Kidney (tissue), 14 donors: ENCODE results near the gene FASTK. TPM values are rescaled to one million over a fixed set of nuclear protein-coding genes. Genes with fewer than 3 reads are reported as not detected.

Source experiments
- DNase-seq, 5 donors: peaks; one replicate each; pipeline ENCODE4 v3.0.0-alpha.2; 2013 to 2020
- FAIRE-seq: peaks from 2 replicates; lab custom pipeline; 2012; peaks lifted over from hg19 to GRCh38; lab: Jason Lieb, UNC
- H3K27ac ChIP-seq, 2 donors: one replicate each; pipeline ENCODE4 v1.7.0; 2013; ENCODE audit warnings: low read depth in 2 of 2, low read length in 2 of 2, inconsistent platforms in 1 of 2
- H3K27me3 ChIP-seq: one replicate; pipeline ENCODE4 v1.7.1; 2013; ENCODE audit warnings: low read length, inconsistent platforms; ENCODE audit not compliant: control insufficient read depth, insufficient read depth
- H3K36me3 ChIP-seq, 3 donors: one replicate each; pipeline versions ENCODE4 v1.7.0 to v1.7.1; 2013; ENCODE audit warnings: low read length in 3 of 3, control low read depth in 1 of 3, inconsistent platforms in 1 of 3; ENCODE audit not compliant: insufficient read depth in 3 of 3, control insufficient read depth in 2 of 3
- H3K4me1 ChIP-seq, 3 donors: one replicate each; pipeline versions ENCODE4 v1.7.0 to v1.7.1; 2013; ENCODE audit warnings: low read length in 3 of 3, inconsistent platforms in 1 of 3, low read depth in 1 of 3; ENCODE audit not compliant: control insufficient read depth in 2 of 3, insufficient read depth in 2 of 3
- H3K4me3 ChIP-seq, 3 donors: one replicate each; pipeline versions ENCODE4 v1.7.0 to v1.8.1; 2013; ENCODE audit warnings: low read length in 3 of 3, control low read depth in 1 of 3, inconsistent platforms in 1 of 3
- H3K9ac ChIP-seq, 3 donors: one replicate each; pipeline versions ENCODE4 v1.7.0 to v1.7.1; 2013; ENCODE audit warnings: low read length in 3 of 3, control low read depth in 1 of 3, inconsistent platforms in 1 of 3
- H3K9me3 ChIP-seq, 3 donors: one replicate each; pipeline versions ENCODE4 v1.7.0 to v1.7.1; 2013; ENCODE audit warnings: low read length in 3 of 3, control low read depth in 1 of 3, inconsistent platforms in 1 of 3; ENCODE audit not compliant: control insufficient read depth in 2 of 3, insufficient read depth in 1 of 3
- intact Hi-C: fragments of 100-400 bp; cut with DNase I; formaldehyde crosslinking; loops from one replicate; pipeline ENCODE4 v1.11.1; 2022
- polyA plus RNA-seq: library from polyadenylated mRNA; stranded (reverse); fragments of 350-450 nt; fragmentation: Illumina TruSeq; extraction: RNeasy Lipid Tissue Mini Kit (QIAGEN cat#74804); gene quantifications from one replicate; pipeline ENCODE4 v1.2.3, GENCODE V29; 2014; ENCODE audit warnings: low read depth, low replicate concordance; ENCODE audit not compliant: insufficient read depth
- total RNA-seq: library from RNA; stranded (reverse); fragmentation: NEBNext Ultra II Directional; extraction: Animal tissue kit (Norgen Biotek cat#: 25700); gene quantifications from one replicate; pipeline ENCODE4 v1.2.1, GENCODE V29; 2021
- TF ChIP-seq, protein P1 (sequence below): IDR thresholded peaks from 3 replicates; pipeline ENCODE4 v1.5.1; 2012; ENCODE audit warnings: mild to moderate bottlenecking, moderate library complexity, borderline replicate concordance; ENCODE audit not compliant: insufficient read depth; ENCODE audit errors: extremely low read depth
- donor health status: control.
- donor health status: control.
- donor health status: control.
- donor health status: control.
- donor health status: control.
- donor health status: DM: yes; HTN: yes; CAD: no.
- donor health status: Normal renal cell carcinoma (clear cell type).

The FASTK gene
- total and polyA plus RNA-seq, 2 donors from 2014 or later = 71.2 to 116 TPM

DNA sequence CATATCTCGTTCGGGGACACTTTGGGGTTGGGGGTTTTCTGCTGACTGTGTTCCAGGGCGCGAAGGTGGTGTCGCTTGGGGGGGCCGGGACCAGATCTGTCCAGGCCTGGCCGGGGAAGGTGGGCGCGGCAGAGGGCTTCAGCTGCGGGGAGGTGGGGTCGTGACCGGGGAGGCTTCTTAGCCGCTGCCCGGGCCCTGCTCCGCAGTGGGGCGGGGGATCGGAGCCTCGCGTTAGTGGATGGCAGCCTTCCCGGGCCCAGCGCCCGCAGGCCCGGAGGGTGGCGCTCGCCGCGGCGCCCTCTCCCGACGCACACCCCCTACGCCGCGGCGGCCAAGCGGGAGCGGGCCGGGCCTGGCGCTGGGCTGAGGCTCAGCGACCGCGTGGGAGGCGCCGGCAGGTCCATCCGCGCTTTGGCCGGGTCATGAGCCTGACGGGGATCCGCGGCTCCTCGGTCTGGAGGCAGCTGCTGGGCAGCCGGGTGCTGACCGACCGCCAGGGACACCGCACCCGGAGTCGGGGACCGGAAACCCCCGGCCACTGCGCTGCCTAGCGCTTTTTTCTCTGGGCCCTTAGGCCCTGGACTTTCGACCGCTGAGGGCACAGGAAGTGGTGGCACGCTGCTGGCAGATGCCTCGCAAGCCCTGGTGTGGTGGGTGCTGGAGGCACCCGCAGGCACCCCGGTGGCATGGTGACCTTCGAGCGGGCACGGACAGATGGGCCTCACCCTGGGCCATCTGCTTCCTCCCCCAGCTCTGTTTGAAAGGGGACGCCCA lies 6.8 kb upstream of the FASTK start:
- Histone ChIP-seq H3K9ac (peak overlapping the region in 2 of 3 donors; percentile 80 to 88), H3K4me1 (peaks cover 0 to 32% (median 20%) of the 10 kb centered on the region in 3 donors), H3K4me3 (peak overlapping the region; percentile 56 to 79 (median 73)), H3K36me3 (no peaks in the 10 kb centered on the region), H3K9me3 (no peaks in the 10 kb centered on the region), H3K27me3 (no peaks in the 10 kb centered on the region), H3K27ac (peak overlapping the region; percentile 88 to 89)
- DNase-seq = peak in 4 of 5 donors; percentile 49 to 89 (median 74)
- TF ChIP-seq, protein P1, sequence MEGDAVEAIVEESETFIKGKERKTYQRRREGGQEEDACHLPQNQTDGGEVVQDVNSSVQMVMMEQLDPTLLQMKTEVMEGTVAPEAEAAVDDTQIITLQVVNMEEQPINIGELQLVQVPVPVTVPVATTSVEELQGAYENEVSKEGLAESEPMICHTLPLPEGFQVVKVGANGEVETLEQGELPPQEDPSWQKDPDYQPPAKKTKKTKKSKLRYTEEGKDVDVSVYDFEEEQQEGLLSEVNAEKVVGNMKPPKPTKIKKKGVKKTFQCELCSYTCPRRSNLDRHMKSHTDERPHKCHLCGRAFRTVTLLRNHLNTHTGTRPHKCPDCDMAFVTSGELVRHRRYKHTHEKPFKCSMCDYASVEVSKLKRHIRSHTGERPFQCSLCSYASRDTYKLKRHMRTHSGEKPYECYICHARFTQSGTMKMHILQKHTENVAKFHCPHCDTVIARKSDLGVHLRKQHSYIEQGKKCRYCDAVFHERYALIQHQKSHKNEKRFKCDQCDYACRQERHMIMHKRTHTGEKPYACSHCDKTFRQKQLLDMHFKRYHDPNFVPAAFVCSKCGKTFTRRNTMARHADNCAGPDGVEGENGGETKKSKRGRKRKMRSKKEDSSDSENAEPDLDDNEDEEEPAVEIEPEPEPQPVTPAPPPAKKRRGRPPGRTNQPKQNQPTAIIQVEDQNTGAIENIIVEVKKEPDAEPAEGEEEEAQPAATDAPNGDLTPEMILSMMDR = peak; percentile 10
- intact Hi-C loops = no loop called here
- FAIRE-seq = no peak

DNA sequence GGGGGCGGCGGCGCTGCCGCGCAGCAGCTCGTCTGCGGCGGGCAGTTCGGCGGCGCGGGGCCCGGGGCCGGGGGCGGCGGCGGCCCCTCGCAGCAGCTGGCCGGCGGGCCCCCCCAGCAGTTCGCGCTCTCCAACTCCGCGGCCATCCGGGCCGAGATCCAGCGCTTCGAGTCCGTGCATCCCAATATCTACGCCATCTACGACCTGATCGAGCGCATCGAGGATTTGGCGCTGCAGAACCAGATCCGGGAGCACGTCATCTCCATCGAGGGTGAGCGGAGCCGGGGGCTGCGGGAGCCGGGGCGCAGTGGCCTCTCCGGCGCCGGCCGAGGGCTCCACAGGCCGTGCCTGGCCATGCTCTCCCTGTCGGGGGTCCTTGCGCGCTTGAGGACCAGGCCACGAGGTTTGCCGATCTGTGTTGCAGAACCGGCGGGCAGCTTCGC lies 6.2 kb upstream of the FASTK start:
- intact Hi-C loops = no loop called here
- peaks cover 0 to 38% (median 20%) of the 10 kb centered on the region in 3 donors for H3K4me1 ChIP-seq
- TF ChIP-seq, protein P1 = no peak
- no peaks in the 10 kb centered on the region for H3K27me3 ChIP-seq
- H3K36me3 ChIP-seq = no peaks in the 10 kb centered on the region
- H3K4me3 ChIP-seq = peak overlapping the region; percentile 56 to 79 (median 73)
- H3K9ac ChIP-seq = peak overlapping the region in 2 of 3 donors; percentile 80 to 88
- H3K27ac ChIP-seq = peak overlapping the region; percentile 81 to 88
- FAIRE-seq (no peak), DNase-seq (peak in 4 of 5 donors; percentile 49 to 85 (median 68))
- H3K9me3 ChIP-seq = no peaks in the 10 kb centered on the region

DNA sequence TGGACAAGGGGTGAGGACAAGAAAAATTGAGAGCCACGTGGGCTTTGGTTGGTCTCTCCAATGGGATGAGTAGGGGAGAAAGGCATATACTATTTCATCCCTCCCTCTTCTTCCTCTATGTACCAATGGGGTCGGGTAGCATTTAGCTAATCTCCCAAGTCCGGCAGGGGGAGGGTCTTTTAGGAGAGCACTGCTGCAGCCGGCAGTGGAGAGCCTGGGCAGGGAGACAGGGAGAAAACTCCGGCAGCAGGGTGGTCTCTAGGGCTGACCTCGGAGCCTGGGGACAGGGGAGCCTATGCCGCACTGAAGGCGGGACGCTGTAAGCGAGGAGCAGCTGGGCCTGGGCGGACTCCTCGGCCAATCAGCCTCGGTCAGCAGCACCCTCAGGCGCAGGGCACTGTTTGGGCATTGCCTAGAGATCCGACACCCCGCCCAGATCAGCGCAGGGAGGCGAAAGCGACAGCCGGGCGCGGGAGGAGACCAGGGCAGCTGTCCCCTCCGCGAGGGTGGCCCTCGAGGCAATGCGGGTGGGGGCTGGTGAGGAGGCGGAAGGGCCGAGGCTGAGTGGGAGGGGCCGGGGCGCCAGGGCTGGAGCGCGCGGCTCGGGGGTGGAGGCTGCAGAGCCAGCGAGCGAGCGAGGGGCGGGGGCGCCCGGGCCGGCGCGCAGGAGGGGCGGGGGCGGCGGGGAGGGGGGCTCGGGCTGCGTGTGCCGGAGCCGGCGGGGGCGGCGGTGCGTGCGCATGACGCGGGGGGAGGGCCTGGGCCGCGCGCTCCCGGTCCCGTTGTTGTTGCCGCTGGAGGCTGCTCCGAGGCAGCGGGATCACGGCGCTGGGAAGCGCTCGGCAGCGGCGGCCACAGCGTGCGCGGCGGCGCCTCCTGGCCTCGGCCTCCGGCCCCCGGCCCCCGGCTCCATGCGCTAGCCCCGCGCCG lies 5.3 kb upstream of the FASTK start, which contains the start of gene AGAP3:
TSS of gene AGAP3 (plus strand) at position 785 of the 930 bp plus-strand sequence. CDS start 267 bp downstream, outside the sequence.
- DNase-seq = peak; percentile 87 to 96 (median 93)
- H3K27me3 ChIP-seq = no peaks in the 10 kb centered on the region
- H3K27ac ChIP-seq = peak within 1 kb of the TSS; percentile 88 to 89
- no peak for FAIRE-seq
- H3K36me3 ChIP-seq = no peaks in the 10 kb centered on the region
- peak within 1 kb of the TSS in 2 of 3 donors; percentile 80 to 88 for H3K9ac ChIP-seq
- peak within 1 kb of the TSS; percentile 56 to 79 (median 73) for H3K4me3 ChIP-seq
- H3K4me1 ChIP-seq = peaks cover 0 to 45% (median 17%) of the 10 kb centered on the region in 3 donors
- intact Hi-C loops = no loop called here
- no peaks in the 10 kb centered on the region for H3K9me3 ChIP-seq
- TF ChIP-seq, protein P1 = no peak
